ENCODE data around the gene UBE2QL1. TPM values are rescaled to one million over a fixed set of nuclear protein-coding genes. Genes with fewer than 3 reads are reported as not detected.

The UBE2QL1 gene
- total RNA-seq, 2 donors from 2014 or later: 0.05 TPM; not detected in 1

GRCh38 chr5:6465831-6466790, 17.5 kb downstream of the UBE2QL1 start:
- H3K4me3 Mint-ChIP-seq: no peak overlapping the region
- no peak for ATAC-seq
- no peak overlapping the region for H3K27ac Mint-ChIP-seq
- DNase-seq: no peak
- peaks cover 3% of the 10 kb centered on the region for H3K4me1 Mint-ChIP-seq
- peaks cover 4% of the 10 kb centered on the region for H3K36me3 Mint-ChIP-seq (ENCODE audit: low read depth)
- peaks cover 44% of the 10 kb centered on the region for H3K27me3 Mint-ChIP-seq
- H3K9me3 ChIP-seq (ENCODE audit: control insufficient read depth, low read length, poor library complexity, severe bottlenecking): no peaks in the 10 kb centered on the region

DNA sequence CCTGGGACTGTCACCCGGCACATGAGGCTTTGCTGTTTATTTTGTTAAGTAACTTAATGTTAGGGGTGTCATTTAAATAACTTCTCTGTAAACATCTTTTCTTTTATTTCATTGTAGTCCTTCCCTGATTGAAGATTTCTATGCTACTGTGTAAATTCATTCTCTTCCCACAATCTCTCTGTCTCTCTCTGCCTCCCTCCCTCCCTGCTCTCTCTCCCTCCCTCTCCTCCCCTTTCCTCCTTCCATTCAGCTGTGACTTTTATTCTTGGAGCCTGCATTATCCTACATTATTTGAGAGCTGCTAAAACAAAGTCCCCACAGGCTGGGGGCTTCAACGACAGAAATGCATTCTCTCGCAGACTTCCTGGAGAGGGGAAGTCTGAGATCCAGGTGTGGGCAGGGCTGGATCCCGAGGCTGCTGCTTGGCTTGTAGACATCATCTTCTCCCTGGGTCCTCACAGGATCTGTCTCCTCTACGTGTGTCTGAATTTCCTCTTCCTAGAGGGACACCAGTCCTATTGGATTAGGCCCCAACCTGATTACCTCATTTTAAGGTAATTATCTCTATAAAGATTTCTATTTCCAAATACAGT, 18.4 kb downstream of the UBE2QL1 start:
- Mint-ChIP-seq H3K4me3 (no peak overlapping the region), H3K27ac (no peak overlapping the region), H3K4me1 (peaks cover 3% of the 10 kb centered on the region), H3K27me3 (peaks cover 38% of the 10 kb centered on the region), H3K36me3 (ENCODE audit: low read depth) (peaks cover 4% of the 10 kb centered on the region)
- ATAC-seq (no peak), DNase-seq (no peak)
- no peaks in the 10 kb centered on the region for H3K9me3 ChIP-seq (ENCODE audit: control insufficient read depth, low read length, poor library complexity, severe bottlenecking)

DNA sequence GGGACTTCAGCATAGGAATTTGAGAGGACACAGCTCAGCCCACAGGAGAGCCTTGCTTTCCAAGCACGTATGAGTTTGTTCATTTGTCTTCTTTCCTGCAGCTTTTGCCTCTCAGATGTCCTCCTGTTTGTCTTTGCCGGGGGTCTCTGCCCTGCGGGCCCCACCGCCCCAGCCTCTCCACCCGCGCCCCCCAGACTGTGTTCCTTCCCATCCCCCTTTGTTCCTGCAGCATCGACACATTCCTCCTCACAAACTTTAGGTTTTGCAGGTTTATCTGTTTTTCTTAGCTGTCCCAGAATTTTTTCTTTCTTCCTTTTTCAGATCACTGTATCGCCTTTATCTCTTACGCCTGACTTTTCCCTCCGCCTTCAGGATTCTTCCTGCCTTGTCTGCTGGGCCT, 18.9 kb downstream of the UBE2QL1 start:
- no peak overlapping the region for H3K4me3 Mint-ChIP-seq
- H3K9me3 ChIP-seq (ENCODE audit: control insufficient read depth, low read length, poor library complexity, severe bottlenecking): no peaks in the 10 kb centered on the region
- DNase-seq (no peak), ATAC-seq (no peak)
- peaks cover 4% of the 10 kb centered on the region for H3K36me3 Mint-ChIP-seq (ENCODE audit: low read depth)
- H3K27ac Mint-ChIP-seq: no peak overlapping the region
- peaks cover 3% of the 10 kb centered on the region for H3K4me1 Mint-ChIP-seq
- peaks cover 34% of the 10 kb centered on the region for H3K27me3 Mint-ChIP-seq

DNA sequence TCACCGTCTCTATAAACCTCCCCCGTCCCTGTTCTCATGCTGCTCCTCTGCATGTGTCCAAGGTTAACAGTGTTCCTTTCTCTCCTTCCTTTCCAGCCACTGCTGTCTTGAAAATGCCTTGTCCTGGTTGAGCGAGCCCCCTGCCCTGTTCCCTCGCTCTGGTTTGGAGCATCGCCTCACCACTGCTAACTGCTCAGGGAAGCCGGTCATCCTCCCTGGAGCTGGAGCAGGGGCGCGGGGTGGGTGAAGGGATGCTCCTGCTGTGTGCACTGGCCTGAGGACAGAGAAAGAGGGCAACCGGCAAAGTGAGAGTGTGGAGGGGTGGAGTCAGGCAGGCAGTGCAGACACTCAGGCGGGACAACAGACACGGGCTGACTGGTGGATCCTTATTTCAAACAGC, 19.4 kb downstream of the UBE2QL1 start:
- ATAC-seq (no peak), DNase-seq (no peak)
- H3K9me3 ChIP-seq (ENCODE audit: control insufficient read depth, low read length, poor library complexity, severe bottlenecking): no peaks in the 10 kb centered on the region
- Mint-ChIP-seq H3K27ac (no peak overlapping the region), H3K27me3 (peaks cover 34% of the 10 kb centered on the region), H3K4me1 (peaks cover 3% of the 10 kb centered on the region), H3K36me3 (ENCODE audit: low read depth) (peaks cover 6% of the 10 kb centered on the region), H3K4me3 (no peak overlapping the region)

DNA sequence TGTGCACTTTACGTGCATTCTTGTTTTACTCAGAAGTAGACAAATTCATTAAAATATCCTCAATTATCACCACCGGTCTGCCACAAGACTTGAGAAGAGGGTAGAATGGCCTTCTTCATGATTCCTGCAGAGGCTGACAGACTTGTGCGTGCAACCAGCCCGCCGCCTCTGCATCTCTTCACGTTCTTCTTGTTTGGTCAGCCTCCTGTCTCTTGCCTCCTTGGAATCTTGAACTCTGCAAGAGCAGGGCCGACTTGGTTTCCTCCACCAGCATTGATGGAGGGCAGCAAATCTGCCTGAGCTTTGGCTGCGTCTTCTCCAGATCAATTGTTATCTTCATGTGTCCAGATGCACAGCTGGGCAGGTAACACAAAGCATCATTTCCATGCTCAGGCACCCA, 20.2 kb downstream of the UBE2QL1 start:
- Mint-ChIP-seq H3K27ac (no peak overlapping the region), H3K36me3 (ENCODE audit: low read depth) (peaks cover 6% of the 10 kb centered on the region), H3K4me1 (peaks cover 3% of the 10 kb centered on the region), H3K4me3 (no peak overlapping the region), H3K27me3 (peaks cover 41% of the 10 kb centered on the region)
- H3K9me3 ChIP-seq (ENCODE audit: control insufficient read depth, low read length, poor library complexity, severe bottlenecking): no peaks in the 10 kb centered on the region
- ATAC-seq: no peak
- no peak for DNase-seq

DNA sequence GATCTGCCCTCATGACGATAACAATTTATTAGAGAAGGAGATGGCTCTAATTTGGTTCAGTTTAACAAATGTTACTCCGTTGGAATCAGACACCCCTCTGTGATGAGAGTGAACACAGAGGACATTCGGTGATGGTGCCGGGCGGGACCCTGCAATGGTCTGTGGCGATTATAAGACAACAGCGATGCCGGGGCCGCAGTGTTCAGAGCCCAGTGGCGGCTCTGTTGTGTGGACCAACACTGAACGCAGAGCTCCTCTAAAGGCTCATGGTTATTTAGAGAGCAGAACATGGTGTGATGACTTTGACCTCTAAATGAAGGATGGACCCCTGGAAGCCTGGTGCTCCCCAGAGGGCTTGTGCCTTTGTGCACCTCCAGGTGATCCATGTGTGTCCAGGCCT, 21.2 kb downstream of the UBE2QL1 start:
- DNase-seq (no peak), ATAC-seq (no peak)
- no peak overlapping the region for H3K27ac Mint-ChIP-seq
- H3K9me3 ChIP-seq (ENCODE audit: control insufficient read depth, low read length, poor library complexity, severe bottlenecking): no peaks in the 10 kb centered on the region
- H3K4me1 Mint-ChIP-seq: peaks cover 3% of the 10 kb centered on the region
- peaks cover 51% of the 10 kb centered on the region for H3K27me3 Mint-ChIP-seq
- H3K4me3 Mint-ChIP-seq: no peak overlapping the region
- H3K36me3 Mint-ChIP-seq (ENCODE audit: low read depth): peaks cover 6% of the 10 kb centered on the region

GRCh38 chr5:6470672-6471071, 22.0 kb downstream of the UBE2QL1 start:
- no peak for ATAC-seq
- Mint-ChIP-seq H3K36me3 (ENCODE audit: low read depth) (peaks cover 6% of the 10 kb centered on the region), H3K27me3 (peaks cover 59% of the 10 kb centered on the region), H3K4me3 (no peak overlapping the region), H3K27ac (no peak overlapping the region), H3K4me1 (peaks cover 3% of the 10 kb centered on the region)
- no peak for DNase-seq
- no peaks in the 10 kb centered on the region for H3K9me3 ChIP-seq (ENCODE audit: control insufficient read depth, low read length, poor library complexity, severe bottlenecking)

DNA sequence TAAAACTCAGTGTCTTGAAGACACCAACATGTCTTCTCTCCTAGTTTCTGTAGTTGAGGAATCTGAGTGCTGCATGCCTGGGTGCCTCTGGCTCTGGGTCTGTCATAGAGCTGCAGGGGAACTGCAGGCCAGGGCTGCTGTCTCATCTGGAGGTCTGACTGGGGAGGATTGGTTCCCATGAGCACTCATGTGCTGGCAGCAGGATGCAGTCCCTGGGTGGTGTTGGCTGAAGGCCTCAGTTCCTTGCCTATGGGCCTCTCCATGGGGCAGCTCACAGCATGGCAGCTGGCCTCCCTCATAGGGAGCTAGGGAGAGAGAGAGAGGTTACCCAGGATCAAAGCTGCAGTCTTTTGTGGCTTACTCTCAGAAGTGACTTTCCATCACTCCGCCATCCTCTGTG, 22.6 kb downstream of the UBE2QL1 start:
- H3K27me3 Mint-ChIP-seq: peaks cover 53% of the 10 kb centered on the region
- H3K4me1 Mint-ChIP-seq: peaks cover 3% of the 10 kb centered on the region
- ATAC-seq (no peak), DNase-seq (no peak)
- H3K27ac Mint-ChIP-seq: no peak overlapping the region
- peaks cover 6% of the 10 kb centered on the region for H3K36me3 Mint-ChIP-seq (ENCODE audit: low read depth)
- no peaks in the 10 kb centered on the region for H3K9me3 ChIP-seq (ENCODE audit: control insufficient read depth, low read length, poor library complexity, severe bottlenecking)
- H3K4me3 Mint-ChIP-seq: no peak overlapping the region

DNA sequence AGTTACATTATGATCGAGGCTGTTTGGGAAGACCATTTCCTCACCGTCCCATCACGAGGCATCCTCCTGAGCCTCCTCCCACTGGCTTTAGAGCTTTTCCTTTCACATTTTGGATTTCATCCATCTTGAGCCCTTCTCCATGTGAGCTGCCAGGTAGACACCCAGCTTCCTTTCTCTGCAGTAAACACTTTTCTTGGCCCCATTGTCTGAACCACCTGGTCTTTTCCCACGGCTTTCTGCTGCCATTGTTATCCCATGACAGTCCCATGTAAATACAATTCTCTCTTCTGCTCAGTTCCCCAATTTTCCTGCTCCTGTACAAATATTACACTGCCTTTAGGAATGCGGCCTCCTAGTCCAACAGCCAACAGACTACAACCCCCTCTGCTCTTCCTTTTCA, 24.1 kb downstream of the UBE2QL1 start:
- DNase-seq (no peak), ATAC-seq (no peak)
- Mint-ChIP-seq H3K36me3 (ENCODE audit: low read depth) (peaks cover 8% of the 10 kb centered on the region), H3K27ac (no peak overlapping the region), H3K4me1 (peaks cover 3% of the 10 kb centered on the region), H3K27me3 (peaks cover 61% of the 10 kb centered on the region), H3K4me3 (no peak overlapping the region)
- H3K9me3 ChIP-seq (ENCODE audit: control insufficient read depth, low read length, poor library complexity, severe bottlenecking): no peaks in the 10 kb centered on the region

GRCh38 chr5:6473284-6473683, 24.6 kb downstream of the UBE2QL1 start:
- Mint-ChIP-seq H3K4me3 (no peak overlapping the region), H3K36me3 (ENCODE audit: low read depth) (peaks cover 4% of the 10 kb centered on the region), H3K27me3 (peaks cover 58% of the 10 kb centered on the region), H3K27ac (no peak overlapping the region), H3K4me1 (no peaks in the 10 kb centered on the region)
- no peaks in the 10 kb centered on the region for H3K9me3 ChIP-seq (ENCODE audit: control insufficient read depth, low read length, poor library complexity, severe bottlenecking)
- DNase-seq (no peak), ATAC-seq (no peak)

DNA sequence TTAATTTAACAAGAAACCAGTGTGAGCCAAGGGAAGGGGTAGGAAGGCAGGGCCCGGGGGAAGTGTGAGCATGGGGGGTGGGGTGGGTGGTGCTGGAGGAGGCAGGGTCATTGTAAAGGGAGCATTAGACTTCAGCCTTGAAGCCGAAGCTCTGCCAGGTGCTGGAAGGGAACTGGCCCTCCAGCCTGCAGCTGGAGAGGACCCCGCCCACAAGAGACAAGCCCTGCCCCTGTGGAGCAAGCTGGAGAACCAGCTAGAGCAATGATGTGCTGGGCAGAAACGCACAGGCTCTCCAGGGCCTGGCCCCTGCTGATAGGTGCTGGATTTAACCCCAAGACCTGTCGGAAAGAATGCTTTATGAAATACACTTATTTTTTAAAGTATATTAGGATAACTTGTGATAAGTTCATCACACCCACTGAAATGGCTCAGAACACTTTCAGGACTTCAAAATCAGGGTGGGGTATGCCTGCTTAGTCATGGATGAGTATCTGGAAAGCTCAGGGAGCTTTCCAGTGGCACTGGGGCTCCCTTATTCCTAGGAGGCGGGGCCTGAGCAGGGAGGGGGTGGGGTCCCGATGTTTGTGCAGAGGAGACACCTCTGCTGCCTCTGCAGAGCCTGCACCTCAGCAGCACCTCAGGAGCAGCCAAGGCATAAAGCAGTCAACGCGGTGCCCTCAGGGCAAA, 27.1 kb downstream of the UBE2QL1 start:
- Mint-ChIP-seq H3K4me1 (no peaks in the 10 kb centered on the region), H3K36me3 (ENCODE audit: low read depth) (peaks cover 4% of the 10 kb centered on the region), H3K27me3 (peaks cover 58% of the 10 kb centered on the region), H3K27ac (no peak overlapping the region), H3K4me3 (no peak overlapping the region)
- no peaks in the 10 kb centered on the region for H3K9me3 ChIP-seq (ENCODE audit: control insufficient read depth, low read length, poor library complexity, severe bottlenecking)
- ATAC-seq: no peak
- no peak for DNase-seq

DNA sequence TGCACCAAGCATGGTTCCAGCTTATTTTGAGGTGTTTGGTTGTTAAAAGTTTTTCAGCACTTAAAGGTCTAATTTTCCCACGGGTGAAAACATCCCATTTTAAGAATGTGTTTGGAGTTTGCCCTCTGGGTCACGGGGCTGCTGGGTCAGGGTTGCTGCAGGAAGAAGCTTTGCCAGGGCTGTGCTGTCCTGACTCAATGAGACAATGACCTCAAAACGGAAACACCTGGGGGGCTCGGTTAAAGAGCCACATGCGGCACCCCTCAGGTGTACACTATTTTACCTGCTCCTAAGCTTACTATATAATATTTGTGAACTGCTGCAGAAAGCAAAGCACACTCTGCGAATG, 27.6 kb downstream of the UBE2QL1 start:
- ATAC-seq: no peak
- no peak overlapping the region for H3K4me3 Mint-ChIP-seq

GRCh38 chr5:6478793-6479192, 30.1 kb downstream of the UBE2QL1 start:
- DNase-seq (no peak), ATAC-seq (no peak)
- Mint-ChIP-seq H3K27me3 (peaks cover 66% of the 10 kb centered on the region), H3K27ac (no peak overlapping the region), H3K4me3 (no peak overlapping the region), H3K36me3 (ENCODE audit: low read depth) (peaks cover 2% of the 10 kb centered on the region), H3K4me1 (no peaks in the 10 kb centered on the region)
- no peaks in the 10 kb centered on the region for H3K9me3 ChIP-seq (ENCODE audit: control insufficient read depth, low read length, poor library complexity, severe bottlenecking)

More for the DNA sequence above, 27.6 kb downstream of the UBE2QL1 start:
- H3K27me3 Mint-ChIP-seq: peaks cover 62% of the 10 kb centered on the region
- no peak overlapping the region for H3K27ac Mint-ChIP-seq
- no peaks in the 10 kb centered on the region for H3K4me1 Mint-ChIP-seq
- H3K9me3 ChIP-seq (ENCODE audit: control insufficient read depth, low read length, poor library complexity, severe bottlenecking): no peaks in the 10 kb centered on the region
- DNase-seq: no peak
- H3K36me3 Mint-ChIP-seq (ENCODE audit: low read depth): peaks cover 4% of the 10 kb centered on the region

All from T-helper 17 cell (primary cell).